Transverse colon (tissue), 4 donors: ENCODE results near the gene PPP1R7. TPM values are rescaled to one million over a fixed set of nuclear protein-coding genes. Genes with fewer than 3 reads are reported as not detected.
A peak's percentile ranks its signal among the peaks of the same experiment; 100 is the strongest.

Experiments used
- DNase-seq: peaks from one replicate; pipeline ENCODE4 v3.0.0-alpha.2; 2019
- H3K27ac ChIP-seq, 4 donors: fragments of 200-600 bp; sonication (generic); 2 replicates each; pipeline ENCODE4 v1.5.1; 2016 to 2018; ENCODE audit warnings: inconsistent platforms in 4 of 4
- H3K27me3 ChIP-seq: fragments of 200-600 bp; sonication (generic); 2 replicates; pipeline ENCODE4 v1.5.1; 2017; ENCODE audit warnings: inconsistent platforms
- H3K36me3 ChIP-seq, 4 donors: fragments of 200-600 bp; sonication (generic); 2 replicates each; pipeline ENCODE4 v1.5.1; 2017 to 2019; ENCODE audit warnings: inconsistent platforms in 4 of 4
- H3K4me1 ChIP-seq, 4 donors: fragments of 200-600 bp; sonication (generic); 2 replicates each; pipeline ENCODE4 v1.5.1; 2017 to 2020; ENCODE audit warnings: inconsistent platforms in 4 of 4
- H3K4me3 ChIP-seq, 4 donors: fragments of 200-600 bp; sonication (generic); 1 replicate in 1 of 4; 2 replicates in 3 of 4; pipeline versions ENCODE4 v1.5.1 to v1.6.1; 2017 to 2019; ENCODE audit warnings: inconsistent platforms in 4 of 4
- H3K9me3 ChIP-seq, 2 donors: fragments of 200-600 bp; sonication (generic); 2 replicates each; pipeline ENCODE4 v1.5.1; 2017 to 2019; ENCODE audit warnings: inconsistent platforms in 2 of 2
- EP300 ChIP-seq: sonication (generic); formaldehyde crosslinking; IDR thresholded peaks from one replicate; pipeline ENCODE4 v1.6.1; 2017; ENCODE audit warnings: antibody characterized with exemption, low read depth
- POLR2A ChIP-seq: fragments of 450-650 bp; IDR thresholded peaks from one replicate; pipeline ENCODE4 v1.6.1; 2016; ENCODE audit warnings: antibody characterized with exemption, mild to moderate bottlenecking, moderate library complexity
- POLR2AphosphoS5 ChIP-seq, 3 donors: sonication (generic); formaldehyde crosslinking; IDR thresholded peaks; one replicate each; pipeline ENCODE4 v1.6.1; 2016; ENCODE audit warnings: antibody characterized with exemption in 3 of 3
- WGBS, 2 donors: methylation state at CpG; one replicate each; pipeline ENCODE4 v1.1.5; 2018; ENCODE audit warnings: low coverage in 1 of 2; 5-methylcytosine and 5-hydroxymethylcytosine counted together
- in situ Hi-C, 4 donors: fragments of 200-750 bp; cut with MboI; loops; one replicate each; pipeline versions ENCODE4 v1.15.0 to v1.15.1; 2017; ENCODE audit warnings: low sequenced_read_pairs in 3 of 4, low pct_ligation_motif_present in 1 of 4, low pct_unique_long_range_greater_than_20kb in 1 of 4
- intact Hi-C: fragments of 100-400 bp; cut with DNase I; formaldehyde crosslinking; loops from one replicate; pipeline ENCODE4 v1.15.1; 2023; ENCODE audit warnings: low total_unique reads
- total RNA-seq, 4 donors: library from RNA; depleted of rRNA; stranded (reverse); fragments of >200 nt; gene quantifications; one replicate each; pipeline ENCODE4 v1.1.0, GENCODE V29; 2016
- TF ChIP-seq, protein P1 (sequence below), 5 experiments: fragments of 200-600 bp in 3 of 5; fragments of 450-650 bp in 2 of 5; sonication (generic) in 3 of 5; IDR thresholded peaks; 1 replicate in 2 of 5; 2 replicates in 3 of 5; pipeline ENCODE4 v1.5.1; 2016 to 2017; ENCODE audit warnings: antibody characterized with exemption in 5 of 5, inconsistent platforms in 3 of 5, mild to moderate bottlenecking in 2 of 5, moderate library complexity in 1 of 5

The PPP1R7 gene
- total RNA-seq, 4 donors from 2014 or later, result 10.8 to 84.2 (median 46.5) TPM

DNA sequence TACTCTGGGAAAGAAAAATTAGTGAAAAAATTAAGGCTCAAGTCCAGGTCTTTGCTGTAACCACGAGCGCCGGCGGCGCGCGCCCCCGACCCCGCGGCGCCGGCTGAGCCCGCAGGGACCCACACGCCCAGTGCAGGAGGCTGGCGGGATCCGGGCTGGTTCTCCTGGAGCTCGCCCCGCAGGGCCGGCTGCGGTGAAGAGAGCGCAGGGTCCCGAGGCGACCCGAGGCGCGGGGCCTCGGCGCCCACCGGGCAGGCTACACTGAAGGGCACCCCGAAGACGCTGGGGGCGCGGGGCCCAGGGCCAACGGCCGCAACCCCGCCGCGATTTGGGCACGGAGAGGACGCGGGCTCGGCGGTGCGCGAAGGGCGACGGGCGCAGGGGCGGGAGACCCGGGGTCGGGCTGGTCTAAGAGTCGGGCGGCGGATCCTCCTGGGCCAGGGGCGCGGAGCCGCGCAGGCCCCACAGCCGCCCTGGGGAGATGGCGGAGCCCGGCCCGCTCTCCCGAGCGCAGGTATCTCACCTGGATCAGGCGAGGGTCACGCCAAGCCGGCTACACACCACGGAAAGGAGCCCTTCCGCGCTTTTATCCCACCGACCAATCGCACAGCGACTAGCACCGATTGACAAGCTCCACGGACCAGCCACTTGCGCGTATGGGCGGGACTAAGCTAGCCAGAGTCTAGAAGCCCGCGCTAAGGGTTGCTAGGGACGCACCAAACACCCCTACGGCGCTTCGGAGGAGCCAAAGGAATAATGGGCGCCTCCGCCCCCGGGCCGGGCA, 1.2 kb upstream of the PPP1R7 start, which contains the start of gene PASK:
TSS of gene PASK (minus strand) at position 582 of the 784 bp plus-strand sequence. CDS start 6,440 bp downstream, outside the sequence.
- in situ Hi-C loops, result no loop called here
- no peaks in the 10 kb centered on the region for H3K36me3 ChIP-seq
- no peaks in the 10 kb centered on the region for H3K27me3 ChIP-seq
- peak within 1 kb of the TSS; percentile 85 to 93 (median 87) for H3K27ac ChIP-seq
- WGBS, 2 donors, result 0% methylated on average over 43 of the region's 88 CpGs; no CpG with 5 or more reads in 1 of the 2 donors
- H3K4me3 ChIP-seq, result peak within 1 kb of the TSS; percentile 55 to 96 (median 94)
- peak; percentile 96 for DNase-seq
- intact Hi-C loops, result no loop called here
- H3K9me3 ChIP-seq, result no peaks in the 10 kb centered on the region
- TF ChIP-seq POLR2AphosphoS5 (IDR thresholded peaks at IDR 0.05), result no peak
- peaks cover 8 to 21% (median 20%) of the 10 kb centered on the region in 4 donors for H3K4me1 ChIP-seq

DNA sequence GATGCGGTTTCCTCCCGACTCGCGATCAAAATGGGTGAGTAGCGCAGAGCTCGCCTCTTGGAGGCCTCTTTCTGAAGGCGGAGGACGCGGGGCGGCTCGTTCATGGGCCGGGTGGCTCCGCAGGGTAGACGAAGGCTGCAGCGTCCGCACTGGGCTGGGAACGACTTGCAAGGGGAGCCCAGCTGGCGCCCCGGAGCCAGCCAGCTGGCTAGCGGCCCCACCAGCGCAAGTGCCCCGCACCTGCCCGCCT, 667 bp upstream of the PPP1R7 start:
- Histone ChIP-seq H3K4me3 (peak overlapping the region; percentile 55 to 96 (median 94)), H3K36me3 (no peaks in the 10 kb centered on the region), H3K4me1 (peaks cover 8 to 21% (median 20%) of the 10 kb centered on the region in 4 donors), H3K9me3 (no peaks in the 10 kb centered on the region), H3K27ac (peak overlapping the region; percentile 85 to 93 (median 87)), H3K27me3 (no peaks in the 10 kb centered on the region)
- in situ Hi-C loops (no loop called here), intact Hi-C loops (no loop called here)
- no peak for DNase-seq
- 0% methylated on average over 5 of the region's 23 CpGs; no CpG with 5 or more reads in 1 of the 2 donors for WGBS, 2 donors
- TF ChIP-seq POLR2A, result no peak
- TF ChIP-seq, protein P1, sequence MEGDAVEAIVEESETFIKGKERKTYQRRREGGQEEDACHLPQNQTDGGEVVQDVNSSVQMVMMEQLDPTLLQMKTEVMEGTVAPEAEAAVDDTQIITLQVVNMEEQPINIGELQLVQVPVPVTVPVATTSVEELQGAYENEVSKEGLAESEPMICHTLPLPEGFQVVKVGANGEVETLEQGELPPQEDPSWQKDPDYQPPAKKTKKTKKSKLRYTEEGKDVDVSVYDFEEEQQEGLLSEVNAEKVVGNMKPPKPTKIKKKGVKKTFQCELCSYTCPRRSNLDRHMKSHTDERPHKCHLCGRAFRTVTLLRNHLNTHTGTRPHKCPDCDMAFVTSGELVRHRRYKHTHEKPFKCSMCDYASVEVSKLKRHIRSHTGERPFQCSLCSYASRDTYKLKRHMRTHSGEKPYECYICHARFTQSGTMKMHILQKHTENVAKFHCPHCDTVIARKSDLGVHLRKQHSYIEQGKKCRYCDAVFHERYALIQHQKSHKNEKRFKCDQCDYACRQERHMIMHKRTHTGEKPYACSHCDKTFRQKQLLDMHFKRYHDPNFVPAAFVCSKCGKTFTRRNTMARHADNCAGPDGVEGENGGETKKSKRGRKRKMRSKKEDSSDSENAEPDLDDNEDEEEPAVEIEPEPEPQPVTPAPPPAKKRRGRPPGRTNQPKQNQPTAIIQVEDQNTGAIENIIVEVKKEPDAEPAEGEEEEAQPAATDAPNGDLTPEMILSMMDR (IDR thresholded peaks at IDR 0.05), result no peak
- no peak for TF ChIP-seq POLR2AphosphoS5 (IDR thresholded peaks at IDR 0.05)
- TF ChIP-seq EP300, result no peak

DNA sequence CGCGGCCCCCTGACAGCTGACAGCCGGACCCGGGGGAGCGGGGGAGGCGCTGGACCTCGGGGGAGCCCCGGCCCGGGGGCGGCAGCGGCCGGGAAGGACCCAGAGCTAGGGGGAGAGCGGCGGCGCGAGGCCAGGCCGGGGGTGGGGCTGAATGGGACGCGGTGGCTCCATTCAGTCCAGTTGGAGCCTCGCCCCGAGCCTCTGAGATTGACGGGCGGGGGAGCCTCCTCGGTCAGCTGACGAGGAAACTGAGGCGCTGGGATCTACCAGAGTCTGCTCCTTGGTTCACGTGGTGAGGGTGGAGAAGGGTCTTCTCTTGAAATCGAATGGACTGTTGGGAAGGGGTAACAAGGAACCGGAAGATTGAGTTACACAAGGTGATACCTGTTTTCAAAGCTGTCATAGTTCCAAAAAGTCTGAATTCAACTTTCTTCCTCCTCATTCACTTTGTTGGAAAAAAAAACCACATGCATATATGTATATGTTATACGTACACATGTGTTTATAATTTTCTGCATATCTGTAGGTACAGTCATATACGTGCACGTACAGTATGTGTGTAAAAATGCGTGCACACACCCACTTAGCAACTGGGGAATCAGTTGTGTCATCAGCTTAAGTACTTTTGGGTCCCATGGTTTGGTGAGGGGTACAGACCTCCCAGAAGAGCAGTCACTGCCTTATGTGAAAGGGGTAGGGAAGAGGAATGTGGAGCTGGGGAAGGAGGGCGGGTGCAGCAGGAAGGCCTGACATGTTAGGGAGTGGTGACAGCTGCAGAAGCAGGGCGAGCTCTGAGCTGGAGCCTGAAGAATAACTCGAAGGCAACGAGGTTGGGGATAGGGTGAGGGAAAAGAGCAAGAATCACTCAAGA, 628 bp downstream of the PPP1R7 start:
- peaks cover 8 to 21% (median 20%) of the 10 kb centered on the region in 4 donors for H3K4me1 ChIP-seq
- 7 to 15% methylated on average over 8 to 26 of the region's 37 CpGs for WGBS, 2 donors

DNA sequence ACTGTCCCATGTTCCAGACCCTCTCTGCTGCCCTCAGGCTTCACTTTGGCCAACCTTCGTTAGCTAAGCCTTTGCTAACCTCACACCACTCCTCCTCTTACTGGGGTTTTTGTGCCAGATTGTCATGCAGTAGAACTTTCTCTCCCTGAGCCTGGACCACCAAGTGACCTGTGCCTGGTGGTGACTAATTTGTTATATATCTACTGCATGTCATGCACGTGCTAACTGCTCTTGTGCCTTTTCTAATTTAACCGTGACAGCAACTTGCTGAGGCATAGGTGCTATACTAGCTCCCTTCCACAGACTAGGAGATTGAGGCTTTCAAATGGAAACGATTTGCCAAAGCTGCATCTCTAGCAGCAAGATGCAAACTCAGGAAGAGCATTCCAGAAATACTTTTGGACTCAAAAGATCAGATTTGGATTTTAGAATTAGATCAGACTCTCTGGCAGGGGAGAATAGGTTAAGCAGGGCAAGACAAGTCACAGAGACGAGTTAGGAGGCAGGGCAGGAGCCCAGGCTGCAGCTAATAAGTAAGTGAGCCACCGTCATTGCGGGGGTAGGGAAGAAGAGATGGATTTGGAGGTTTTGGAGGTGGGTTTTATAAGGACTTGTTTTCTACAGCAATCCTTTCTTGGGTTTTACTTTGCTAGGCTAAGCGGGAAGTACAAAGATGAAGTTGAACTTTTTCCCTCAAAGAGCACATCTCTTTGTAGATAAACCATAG, 1.8 kb downstream of the PPP1R7 start:
- H3K27ac ChIP-seq, result no peak overlapping the region
- H3K36me3 ChIP-seq, result no peaks in the 10 kb centered on the region
- H3K9me3 ChIP-seq, result no peaks in the 10 kb centered on the region
- DNase-seq, result no peak
- H3K4me3 ChIP-seq, result no peak overlapping the region
- peaks cover 8 to 21% (median 20%) of the 10 kb centered on the region in 4 donors for H3K4me1 ChIP-seq
- WGBS, 2 donors, result 83 to 90% methylated on average over 6 to 8 of the region's 8 CpGs
- TF ChIP-seq EP300 (no peak), POLR2A (no peak), POLR2AphosphoS5 (IDR thresholded peaks at IDR 0.05) (no peak)
- TF ChIP-seq, protein P1 (IDR thresholded peaks at IDR 0.05), result no peak
- in situ Hi-C loops (no loop called here), intact Hi-C loops (no loop called here)
- no peaks in the 10 kb centered on the region for H3K27me3 ChIP-seq

More for the DNA sequence above, 628 bp downstream of the PPP1R7 start:
- TF ChIP-seq EP300 (no peak), POLR2AphosphoS5 (IDR thresholded peaks at IDR 0.05) (no peak), POLR2A (no peak)
- TF ChIP-seq, protein P1 (IDR thresholded peaks at IDR 0.05), result no peak
- H3K27me3 ChIP-seq, result no peaks in the 10 kb centered on the region
- in situ Hi-C loops, result no loop called here
- no peaks in the 10 kb centered on the region for H3K36me3 ChIP-seq
- H3K9me3 ChIP-seq, result no peaks in the 10 kb centered on the region
- intact Hi-C loops, result no loop called here
- peak; percentile 52 for DNase-seq
- peak overlapping the region; percentile 76 to 96 (median 94) for H3K4me3 ChIP-seq
- peak overlapping the region; percentile 85 to 93 (median 87) for H3K27ac ChIP-seq
